ENCODE results near the gene UTS2. TPM values are rescaled to one million over a fixed set of nuclear protein-coding genes. Genes with fewer than 3 reads are reported as not detected.

Gene UTS2, protein sequence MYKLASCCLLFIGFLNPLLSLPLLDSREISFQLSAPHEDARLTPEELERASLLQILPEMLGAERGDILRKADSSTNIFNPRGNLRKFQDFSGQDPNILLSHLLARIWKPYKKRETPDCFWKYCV
- under 1 TPM in 1 of 4 donors, not detected in 3; 0.24 TPM for total RNA-seq
- polyA plus RNA-seq: under 1 TPM in 1 of 3 donors, not detected in 2; 0.20 TPM
- long read RNA-seq, donor 1: 0 reads
- long read RNA-seq, donor 2: 0 reads

DNA sequence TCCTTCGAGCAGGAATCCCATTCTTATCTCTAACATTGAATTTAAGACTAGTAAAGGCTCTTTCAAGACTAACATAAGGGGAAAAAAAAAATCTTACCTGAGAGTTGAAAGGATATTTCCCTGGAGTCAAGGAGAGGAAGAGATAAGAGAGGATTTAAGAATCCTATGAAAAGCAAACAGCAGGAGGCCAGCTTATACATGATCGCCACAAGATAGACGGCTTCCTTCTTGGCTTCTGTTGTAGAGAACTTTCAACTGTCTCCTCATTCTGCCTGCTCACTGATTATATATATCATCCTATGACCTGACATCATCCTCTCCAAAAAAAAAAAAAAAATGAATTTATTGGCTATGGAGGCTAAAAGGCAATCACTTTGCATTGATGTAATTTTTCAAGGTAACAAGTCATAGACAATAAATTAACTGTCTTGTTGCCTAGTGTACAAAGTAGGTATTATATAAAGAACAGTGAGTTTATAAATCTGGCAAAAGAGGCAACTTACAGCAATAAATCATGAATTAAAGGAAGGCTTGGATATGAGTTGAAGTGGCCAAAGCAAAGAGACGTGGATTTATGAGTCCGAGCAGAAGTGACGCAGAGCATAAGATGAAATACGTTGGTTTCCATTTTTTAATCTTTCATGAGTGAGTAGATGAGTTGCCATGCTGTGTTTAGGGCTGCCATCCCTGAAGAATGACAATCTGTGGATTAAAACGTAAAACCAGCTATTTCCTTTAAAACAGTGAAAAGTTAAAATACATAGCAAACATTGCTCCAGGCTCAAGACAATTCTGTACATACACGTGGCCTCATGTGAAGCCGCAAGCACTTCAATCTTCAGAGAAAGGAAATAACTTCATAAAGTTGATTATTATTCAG lies at the start of gene UTS2:
TSS of gene UTS2 (minus strand) at position 262 of the 880 bp plus-strand sequence. CDS start at position 200, 62 bp downstream.
- DNase-seq (no peak), ATAC-seq (no peak)
- no peaks in the 10 kb centered on the region for H3K9me3 ChIP-seq
- H3K4me3 ChIP-seq: no peak within 1 kb of the TSS
- no peaks in the 10 kb centered on the region for H3K27me3 ChIP-seq (ENCODE audit: insufficient read depth in 3 of 3, low read length in 2 of 3)
- no peak within 1 kb of the TSS for H3K27ac ChIP-seq
- H3K4me1 ChIP-seq: no peaks in the 10 kb centered on the region
- H3K36me3 ChIP-seq (ENCODE audit: insufficient read depth in 1 of 2, low read depth in 1 of 2): no peaks in the 10 kb centered on the region
- TF ChIP-seq, protein P1, sequence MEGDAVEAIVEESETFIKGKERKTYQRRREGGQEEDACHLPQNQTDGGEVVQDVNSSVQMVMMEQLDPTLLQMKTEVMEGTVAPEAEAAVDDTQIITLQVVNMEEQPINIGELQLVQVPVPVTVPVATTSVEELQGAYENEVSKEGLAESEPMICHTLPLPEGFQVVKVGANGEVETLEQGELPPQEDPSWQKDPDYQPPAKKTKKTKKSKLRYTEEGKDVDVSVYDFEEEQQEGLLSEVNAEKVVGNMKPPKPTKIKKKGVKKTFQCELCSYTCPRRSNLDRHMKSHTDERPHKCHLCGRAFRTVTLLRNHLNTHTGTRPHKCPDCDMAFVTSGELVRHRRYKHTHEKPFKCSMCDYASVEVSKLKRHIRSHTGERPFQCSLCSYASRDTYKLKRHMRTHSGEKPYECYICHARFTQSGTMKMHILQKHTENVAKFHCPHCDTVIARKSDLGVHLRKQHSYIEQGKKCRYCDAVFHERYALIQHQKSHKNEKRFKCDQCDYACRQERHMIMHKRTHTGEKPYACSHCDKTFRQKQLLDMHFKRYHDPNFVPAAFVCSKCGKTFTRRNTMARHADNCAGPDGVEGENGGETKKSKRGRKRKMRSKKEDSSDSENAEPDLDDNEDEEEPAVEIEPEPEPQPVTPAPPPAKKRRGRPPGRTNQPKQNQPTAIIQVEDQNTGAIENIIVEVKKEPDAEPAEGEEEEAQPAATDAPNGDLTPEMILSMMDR (IDR thresholded peaks at IDR 0.05): no peak
- intact Hi-C loops (cut with DNase I): no loop called here
- WGBS, 3 donors: 78 to 81% (median 78%) methylated on average over 10 of the region's 10 CpGs

DNA sequence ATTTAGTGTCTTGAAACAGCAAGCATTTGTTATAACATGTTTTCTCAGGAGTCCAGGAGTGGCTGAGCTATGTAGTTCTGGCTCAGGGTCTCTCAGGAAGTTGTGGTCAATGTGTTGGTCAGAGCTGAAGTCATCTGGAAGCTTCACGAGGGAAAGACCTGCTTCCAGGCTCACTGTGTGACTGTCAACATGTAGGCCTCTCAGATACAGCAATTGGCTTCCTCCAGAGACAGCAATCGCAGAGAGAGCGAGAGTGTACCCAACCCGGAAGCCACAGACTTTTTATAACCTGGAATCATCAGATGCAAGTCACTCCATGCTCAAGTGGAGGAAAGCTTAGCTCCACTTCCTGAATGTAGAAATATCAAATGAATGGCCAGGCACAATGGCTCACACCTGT lies 46.9 kb upstream of the UTS2 start:
- Histone ChIP-seq H3K4me1 (no peaks in the 10 kb centered on the region), H3K27me3 (ENCODE audit: insufficient read depth in 3 of 3, low read length in 2 of 3) (no peaks in the 10 kb centered on the region), H3K36me3 (ENCODE audit: insufficient read depth in 1 of 2, low read depth in 1 of 2) (no peaks in the 10 kb centered on the region), H3K27ac (no peak overlapping the region), H3K4me3 (no peak overlapping the region), H3K9me3 (no peaks in the 10 kb centered on the region)
- ATAC-seq: no peak
- TF ChIP-seq, protein P1 (IDR thresholded peaks at IDR 0.05): no peak
- 72 to 80% (median 73%) methylated on average over 4 of the region's 4 CpGs for WGBS, 3 donors
- intact Hi-C loops (cut with DNase I): loop anchor here (5.0 to 10.0 kb wide), 3 partner anchors 115 to 235 kb away; partner anchors contain the start of gene PER3 (in 1 of the 2)
- DNase-seq: no peak

DNA sequence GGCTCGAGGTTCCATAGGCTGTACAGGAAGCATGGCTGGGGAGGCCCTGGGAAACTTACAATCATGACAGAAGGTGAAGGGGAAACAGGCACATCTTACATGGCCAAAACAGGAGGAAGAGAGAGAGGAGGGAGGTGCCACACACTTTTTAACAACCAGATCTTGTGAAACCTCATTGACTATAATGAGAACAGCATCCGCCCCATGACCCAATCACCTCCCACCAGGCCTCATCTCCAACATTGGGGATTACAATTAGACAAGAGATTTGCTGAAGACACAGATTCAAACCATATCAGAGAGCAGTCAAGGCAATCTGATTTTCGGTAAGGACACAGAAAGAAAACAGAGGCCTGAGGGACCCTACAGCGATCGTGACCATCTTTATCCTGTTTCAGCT lies 46.1 kb upstream of the UTS2 start:
- Histone ChIP-seq H3K9me3 (no peaks in the 10 kb centered on the region), H3K27me3 (ENCODE audit: insufficient read depth in 3 of 3, low read length in 2 of 3) (no peaks in the 10 kb centered on the region), H3K27ac (no peak overlapping the region), H3K4me3 (no peak overlapping the region), H3K36me3 (ENCODE audit: insufficient read depth in 1 of 2, low read depth in 1 of 2) (no peaks in the 10 kb centered on the region), H3K4me1 (no peaks in the 10 kb centered on the region)
- ATAC-seq: no peak
- intact Hi-C loops (cut with DNase I): no loop called here
- DNase-seq: no peak
- WGBS, 3 donors: 86 to 89% (median 88%) methylated on average over 5 of the region's 5 CpGs
- TF ChIP-seq, protein P1 (IDR thresholded peaks at IDR 0.05): no peak

DNA sequence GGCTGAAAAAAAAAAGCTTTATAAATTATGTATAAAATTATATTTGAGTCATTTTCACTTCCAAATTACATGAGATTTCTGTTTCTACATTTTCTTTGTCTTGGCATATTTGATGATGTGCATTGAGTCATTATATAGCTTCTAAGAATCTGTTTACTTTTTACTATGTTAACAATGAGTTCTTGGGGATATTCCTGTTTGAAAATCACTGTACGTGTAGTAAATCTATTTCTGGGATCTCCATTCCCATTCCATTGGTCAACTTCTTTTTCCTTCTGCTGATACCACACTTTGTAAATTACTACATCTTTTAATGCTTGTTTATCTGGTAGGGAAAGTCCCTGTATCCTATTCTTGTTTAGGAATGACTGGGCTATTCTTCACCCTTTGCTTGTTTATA lies 44.1 kb upstream of the UTS2 start:
- TF ChIP-seq, protein P1 (IDR thresholded peaks at IDR 0.05): no peak
- Histone ChIP-seq H3K4me1 (no peaks in the 10 kb centered on the region), H3K27ac (no peak overlapping the region), H3K9me3 (no peaks in the 10 kb centered on the region), H3K27me3 (ENCODE audit: insufficient read depth in 3 of 3, low read length in 2 of 3) (no peaks in the 10 kb centered on the region), H3K36me3 (ENCODE audit: insufficient read depth in 1 of 2, low read depth in 1 of 2) (no peaks in the 10 kb centered on the region), H3K4me3 (no peak overlapping the region)
- DNase-seq (no peak), ATAC-seq (no peak)
- WGBS, 3 donors: 63 to 82% (median 71%) methylated on average over 1 of the region's 1 CpG
- intact Hi-C loops (cut with DNase I): no loop called here
